Measurements from ENCODE around the gene BTBD16. TPM values are rescaled to one million over a fixed set of nuclear protein-coding genes. Genes with fewer than 3 reads are reported as not detected.

Gene BTBD16
- total RNA-seq, 1 experiment from 2014 or later: 0.82 TPM

- Histone ChIP-seq H3K9me3 (ENCODE audit: control insufficient read depth, insufficient read depth, low read depth, low read length) (no peaks in the 10 kb centered on the region), H3K27me3 (ENCODE audit: control insufficient read depth, insufficient read depth, low read length) (no peaks in the 10 kb centered on the region), H3K27ac (ENCODE audit: low read length) (peak overlapping the region; percentile 5; the same call in 1 of the 2 replicates), H3K4me3 (ENCODE audit: low read depth in 2 of 2, low read length in 2 of 2) (no peak overlapping the region), H3K36me3 (ENCODE audit: control insufficient read depth, insufficient read depth, low read length) (no peaks in the 10 kb centered on the region), H3K4me1 (ENCODE audit: control insufficient read depth, insufficient read depth, low read length) (no peaks in the 10 kb centered on the region)
- no peak for TF ChIP-seq POLR2AphosphoS5 (IDR thresholded peaks at IDR 0.05; ENCODE audit: low read depth, low read length)
- no peak for TF ChIP-seq SIN3A (IDR thresholded peaks at IDR 0.05; ENCODE audit: borderline replicate concordance, insufficient read depth, low read depth, low read length)
- TF ChIP-seq REST (IDR thresholded peaks at IDR 0.05; ENCODE audit: insufficient read depth in 1 of 2, low read depth in 2 of 2, low read length in 1 of 2): no peak
- TF ChIP-seq CTCF (IDR thresholded peaks at IDR 0.05): no peak
- no peak for TF ChIP-seq TCF7L2 (IDR thresholded peaks at IDR 0.05; ENCODE audit: low read depth, low read length)
- intact Hi-C loops (cut with micrococcal nuclease; ENCODE audit: unreplicated experiment) (no loop called here), in situ Hi-C loops (cut with HindIII; ENCODE audit: low pct_unique_long_range_greater_than_20kb, low sequenced_read_pairs) (no loop called here)
- ATAC-seq (no peak), DNase-seq (ENCODE audit: low read depth, low spot score) (no peak)
- ChIA-PET POLR2A (no interaction called here), CTCF (no interaction called here)
- BruUV-seq (replicated peaks): no TSS peak
These were observed 55.7 kb downstream of the BTBD16 start for GRCh38 chr10:122326806-122327205.

- ATAC-seq (no peak), DNase-seq (ENCODE audit: low read depth, low spot score) (no peak)
- no TSS peak for BruUV-seq (replicated peaks)
- intact Hi-C loops (cut with micrococcal nuclease; ENCODE audit: unreplicated experiment) (no loop called here), in situ Hi-C loops (cut with HindIII; ENCODE audit: low pct_unique_long_range_greater_than_20kb, low sequenced_read_pairs) (no loop called here)
- no peak overlapping the region for H3K4me3 ChIP-seq (ENCODE audit: low read depth in 2 of 2, low read length in 2 of 2)
- H3K9me3 ChIP-seq (ENCODE audit: control insufficient read depth, insufficient read depth, low read depth, low read length): no peaks in the 10 kb centered on the region
- H3K27ac ChIP-seq (ENCODE audit: low read length): peak overlapping the region; percentile 19; the same call in 1 of the 2 replicates
- no peaks in the 10 kb centered on the region for H3K27me3 ChIP-seq (ENCODE audit: control insufficient read depth, insufficient read depth, low read length)
- H3K36me3 ChIP-seq (ENCODE audit: control insufficient read depth, insufficient read depth, low read length): no peaks in the 10 kb centered on the region
- no peak for TF ChIP-seq SIN3A (IDR thresholded peaks at IDR 0.05; ENCODE audit: borderline replicate concordance, insufficient read depth, low read depth, low read length)
- TF ChIP-seq REST (IDR thresholded peaks at IDR 0.05; ENCODE audit: insufficient read depth in 1 of 2, low read depth in 2 of 2, low read length in 1 of 2): no peak
- no peak for TF ChIP-seq POLR2AphosphoS5 (IDR thresholded peaks at IDR 0.05; ENCODE audit: low read depth, low read length)
- TF ChIP-seq TCF7L2 (IDR thresholded peaks at IDR 0.05; ENCODE audit: low read depth, low read length): no peak
- no peak for TF ChIP-seq CTCF (IDR thresholded peaks at IDR 0.05)
- CTCF ChIA-PET: no interaction called here
- no peaks in the 10 kb centered on the region for H3K4me1 ChIP-seq (ENCODE audit: control insufficient read depth, insufficient read depth, low read length)
- POLR2A ChIA-PET: no interaction called here
These were observed 56.4 kb downstream of the BTBD16 start for GRCh38 chr10:122327237-122328206.

All from Panc1 (cell line).